Activated CD8-positive, alpha-beta memory T cell treated with anti-CD3 and anti-CD28 coated beads for 24 hours (primary cell): Measurements from ENCODE around the gene SMIM32.

Experiments
- DNase-seq: peaks from one replicate; pipeline ENCODE4 v3.0.0-alpha.2; 2020

SMIM32 gene

DNA sequence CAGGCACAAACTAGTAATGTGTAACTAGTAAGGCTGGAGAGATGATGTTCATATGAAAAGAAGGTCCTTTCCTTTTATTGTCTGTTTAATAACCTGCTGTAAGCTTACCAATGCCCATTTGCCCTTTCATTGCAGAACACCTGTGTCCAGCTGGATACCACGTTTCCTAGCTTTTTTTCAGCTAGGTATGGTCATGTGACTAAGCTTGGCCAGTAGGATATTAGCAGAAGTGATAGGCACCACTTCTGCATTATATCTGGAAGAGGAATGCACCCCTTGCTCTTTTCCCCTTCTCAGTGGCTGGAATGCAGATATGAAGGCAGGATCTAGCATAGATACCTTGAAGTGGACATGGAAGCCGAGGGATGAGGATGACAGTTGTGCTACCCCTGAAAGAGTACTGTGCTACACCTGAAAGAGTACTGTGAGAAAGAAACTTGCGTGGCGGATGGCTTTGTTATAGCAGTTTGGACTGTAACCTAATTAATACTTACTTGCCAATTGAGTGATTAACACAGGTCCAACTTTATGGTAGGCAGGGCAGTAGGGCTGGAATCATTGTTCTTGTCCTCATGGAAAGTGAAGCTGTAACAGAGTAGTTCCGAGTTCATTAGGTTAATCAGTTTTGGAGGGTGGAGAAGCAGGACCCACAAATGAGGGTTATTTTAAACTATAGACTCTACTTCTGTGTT is 6.8 kb downstream of the SMIM32 start:
- DNase-seq, result no peak

DNA sequence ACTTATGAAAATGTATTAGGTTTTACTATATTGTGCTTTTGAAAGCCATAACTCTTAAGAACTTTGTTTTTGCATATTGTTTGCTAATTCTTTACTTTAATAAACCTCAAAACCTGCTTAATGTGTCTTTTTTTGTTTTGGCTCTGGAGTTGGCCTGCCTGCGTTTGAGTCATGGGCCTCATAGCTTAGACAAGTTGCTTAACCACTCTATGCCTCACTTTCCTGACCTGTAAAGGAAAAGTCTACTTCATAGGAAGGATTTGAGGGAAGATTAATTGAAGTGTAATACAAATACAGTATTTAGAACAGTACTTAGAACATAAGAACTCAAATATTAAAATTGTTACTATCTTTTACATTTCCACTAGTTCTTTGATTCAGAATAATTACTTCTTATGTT is 10.3 kb downstream of the SMIM32 start:
- DNase-seq, result no peak

DNA sequence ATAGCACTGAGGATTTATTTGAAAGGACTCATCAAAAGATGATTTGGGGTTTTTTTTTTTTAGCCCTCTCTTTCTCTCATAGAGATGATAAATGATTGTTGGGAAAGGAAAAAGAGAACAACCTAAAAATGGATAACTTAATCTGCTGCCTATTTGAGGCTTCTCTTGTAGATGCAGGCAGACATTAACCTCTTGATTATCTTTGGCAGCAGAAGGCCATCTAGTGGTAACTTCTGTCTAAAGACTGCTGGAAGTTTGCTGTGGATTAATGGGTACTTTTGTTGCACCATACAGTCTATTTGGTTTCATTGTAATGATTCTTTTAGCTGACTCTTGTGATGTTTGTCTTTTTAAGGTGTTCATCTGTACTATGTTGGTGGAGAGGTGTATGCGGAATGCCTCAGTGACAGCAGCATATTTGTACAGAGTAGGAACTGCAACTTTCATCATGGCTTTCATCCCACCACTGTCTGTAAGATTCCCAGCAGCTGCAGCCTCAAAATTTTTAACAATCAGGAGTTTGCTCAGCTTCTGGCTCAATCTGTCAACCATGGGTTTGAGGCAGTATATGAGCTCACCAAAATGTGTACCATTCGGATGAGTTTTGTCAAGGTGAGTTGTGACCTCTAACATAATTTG is 18.8 kb downstream of the SMIM32 start:
- no peak for DNase-seq

DNA sequence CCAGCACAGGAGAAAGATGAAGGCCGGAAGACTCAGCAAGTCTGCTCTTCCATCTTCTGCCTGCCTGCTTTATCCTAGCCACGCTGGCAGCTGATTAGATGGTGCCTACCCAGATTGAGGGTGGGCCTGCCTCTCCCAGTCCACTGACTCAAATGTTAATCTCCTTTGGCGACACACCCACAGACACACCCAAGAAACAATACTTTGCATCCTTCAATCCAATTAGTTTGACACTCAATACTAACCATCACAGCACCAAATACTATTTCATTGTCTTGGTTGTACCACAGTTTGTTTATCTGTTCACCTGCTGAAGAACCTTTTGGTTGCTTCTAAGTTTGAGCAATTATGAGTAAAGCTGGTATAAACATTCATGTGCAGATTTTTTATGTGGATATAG is 23.7 kb downstream of the SMIM32 start:
- no peak for DNase-seq

DNA sequence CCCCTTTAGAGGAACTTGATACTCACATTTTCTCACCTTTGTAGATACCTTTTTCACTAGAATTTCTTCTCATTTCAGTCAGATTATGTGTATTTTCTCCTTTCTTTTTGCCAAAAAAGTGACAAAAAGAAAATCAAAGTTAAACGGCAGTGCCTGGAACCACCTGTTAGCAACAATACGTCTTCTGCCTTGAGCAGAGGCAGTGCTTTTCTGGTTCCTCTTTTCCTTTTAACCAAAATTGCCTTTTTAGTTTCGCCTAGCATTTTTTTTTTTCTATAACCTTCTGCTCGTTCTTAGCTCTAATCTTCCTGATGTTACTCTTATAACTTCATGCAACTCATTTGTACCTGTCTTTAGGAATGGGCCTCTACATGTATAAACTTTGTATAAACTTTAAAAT is 26.1 kb downstream of the SMIM32 start:
- DNase-seq, result no peak

DNA sequence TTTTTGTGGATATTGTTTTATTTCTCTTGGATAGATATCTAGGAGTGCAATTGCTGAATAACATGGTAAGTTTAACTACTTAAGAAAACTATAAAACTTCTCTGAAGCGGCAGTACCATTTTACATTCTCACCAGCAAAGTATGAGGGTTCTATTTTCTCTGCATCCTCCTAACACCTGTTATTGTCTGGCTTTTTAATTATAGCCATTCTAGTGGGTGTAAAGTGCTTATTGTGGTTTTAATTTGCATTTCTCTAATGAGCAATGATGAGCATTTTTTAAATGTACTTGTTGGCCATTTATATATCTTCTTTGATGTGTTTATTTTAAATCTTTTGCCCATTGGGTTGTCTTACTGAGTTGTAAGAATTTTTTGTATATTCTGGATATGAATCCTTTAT is 28.7 kb downstream of the SMIM32 start:
- no peak for DNase-seq

DNA sequence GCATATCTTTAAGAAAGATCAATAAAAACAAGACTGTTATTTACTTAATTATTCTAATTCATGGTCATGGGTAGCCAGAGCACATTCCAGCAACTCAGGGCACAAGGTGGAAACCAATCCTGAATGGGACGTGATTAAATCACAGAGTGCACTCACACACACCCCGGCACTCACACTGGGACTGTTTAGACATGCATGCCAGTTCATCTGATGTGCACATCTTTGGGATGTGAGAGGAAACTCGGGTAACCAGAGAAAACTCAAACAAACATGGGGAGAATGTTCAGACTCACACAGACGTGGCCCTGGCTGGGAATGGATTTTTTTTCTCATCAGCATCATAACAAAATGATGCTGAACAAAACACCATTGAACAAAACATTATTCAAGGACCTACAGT is 31.0 kb downstream of the SMIM32 start:
- DNase-seq, result no peak

DNA sequence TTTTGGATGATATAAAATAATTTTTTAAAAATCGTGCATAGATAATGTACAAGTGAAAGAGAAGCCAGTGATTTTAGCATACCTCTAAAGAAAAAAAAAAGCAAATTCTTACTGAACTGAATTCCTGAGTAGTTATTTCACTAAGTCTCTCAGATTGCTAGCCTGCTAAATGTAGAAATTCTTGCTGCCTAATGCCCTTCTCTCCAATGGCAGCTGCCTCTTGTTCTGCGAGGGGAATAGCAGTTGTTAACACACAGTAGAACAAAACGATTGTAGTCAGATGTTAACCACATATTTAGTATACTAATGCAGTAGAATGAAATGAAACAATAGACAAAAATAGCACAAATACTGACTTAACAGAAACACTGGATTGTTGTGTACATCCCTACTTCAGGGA is 33.5 kb downstream of the SMIM32 start:
- no peak for DNase-seq

DNA sequence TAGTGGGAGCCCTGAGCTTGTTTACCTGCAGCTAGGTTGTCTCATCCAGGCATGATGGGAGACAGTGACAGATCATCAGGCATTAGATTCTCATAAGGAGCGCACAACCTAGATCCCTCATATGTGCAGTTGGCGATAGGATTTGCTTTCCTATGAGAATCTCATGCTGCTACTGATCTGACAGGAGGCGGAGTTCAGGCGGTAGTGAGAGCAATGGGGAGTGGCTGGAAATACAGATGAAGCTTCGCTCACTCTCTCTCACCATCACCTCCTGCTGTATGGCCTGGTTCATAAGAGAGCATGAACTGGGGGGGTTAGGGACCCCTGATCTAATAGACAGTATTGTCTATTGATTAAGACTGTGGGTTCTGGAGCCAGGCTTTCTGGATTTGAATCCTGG is 35.4 kb downstream of the SMIM32 start:
- no peak for DNase-seq

DNA sequence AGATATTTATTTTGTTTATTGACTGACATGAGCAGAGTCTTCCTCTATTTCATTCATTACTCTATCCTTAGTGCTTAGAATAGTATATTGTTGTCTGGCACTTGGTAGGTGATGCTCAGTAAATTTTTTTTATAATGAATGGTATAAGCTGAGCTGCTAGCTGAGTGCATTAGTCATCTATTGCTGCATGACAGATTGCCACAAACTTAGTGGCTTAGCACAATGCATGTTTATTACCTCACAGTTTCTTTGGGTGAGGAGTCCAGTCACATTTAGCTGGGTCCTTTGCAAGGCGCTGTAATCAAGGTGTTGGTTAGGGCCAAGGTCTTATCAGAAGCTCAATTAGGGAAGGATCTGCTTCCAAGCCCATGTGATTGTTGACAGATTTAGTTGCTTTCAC is 37.2 kb downstream of the SMIM32 start:
- DNase-seq, result no peak

DNA sequence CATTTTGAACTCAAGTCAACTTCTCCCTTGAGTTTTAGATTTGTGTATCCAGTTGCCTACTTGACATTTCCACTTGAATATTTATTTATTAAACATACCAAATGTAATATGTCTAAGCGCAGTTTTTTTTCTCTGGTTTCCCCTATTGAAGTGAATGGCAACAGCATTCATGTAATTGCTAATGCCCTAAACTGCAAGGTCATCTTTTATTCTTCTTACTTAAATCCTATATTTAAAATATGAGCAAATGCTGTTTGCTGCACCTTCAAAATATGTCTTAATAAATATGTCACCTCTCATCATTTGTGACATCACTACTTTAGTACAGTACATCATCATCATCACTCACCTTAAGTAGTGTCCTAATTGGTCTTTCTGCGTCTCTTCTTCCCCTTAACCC is 37.9 kb downstream of the SMIM32 start:
- DNase-seq, result no peak

DNA sequence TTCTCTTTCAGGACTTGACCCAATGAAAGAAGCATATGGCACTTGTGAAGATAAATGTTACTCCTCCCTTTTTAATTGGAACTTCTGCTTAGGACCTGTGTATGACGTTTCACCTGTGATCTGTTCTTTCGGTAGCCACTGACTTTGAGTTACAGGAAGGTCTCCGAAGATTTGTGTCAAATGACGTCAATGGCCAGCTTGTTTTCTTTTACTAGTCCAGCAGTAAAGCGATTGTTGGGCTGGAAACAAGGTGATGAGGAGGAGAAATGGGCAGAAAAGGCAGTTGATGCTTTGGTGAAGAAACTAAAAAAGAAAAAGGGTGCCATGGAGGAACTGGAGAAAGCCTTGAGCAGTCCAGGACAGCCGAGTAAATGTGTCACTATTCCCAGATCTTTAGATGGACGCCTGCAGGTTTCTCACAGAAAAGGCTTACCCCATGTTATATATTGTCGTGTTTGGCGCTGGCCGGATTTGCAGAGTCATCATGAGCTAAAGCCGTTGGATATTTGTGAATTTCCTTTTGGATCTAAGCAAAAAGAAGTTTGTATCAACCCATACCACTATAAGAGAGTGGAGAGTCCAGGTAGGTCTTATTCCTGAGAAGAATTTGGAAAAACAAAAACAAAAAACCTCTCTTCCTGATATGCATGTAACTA is 39.3 kb downstream of the SMIM32 start:
- DNase-seq, result no peak

DNA sequence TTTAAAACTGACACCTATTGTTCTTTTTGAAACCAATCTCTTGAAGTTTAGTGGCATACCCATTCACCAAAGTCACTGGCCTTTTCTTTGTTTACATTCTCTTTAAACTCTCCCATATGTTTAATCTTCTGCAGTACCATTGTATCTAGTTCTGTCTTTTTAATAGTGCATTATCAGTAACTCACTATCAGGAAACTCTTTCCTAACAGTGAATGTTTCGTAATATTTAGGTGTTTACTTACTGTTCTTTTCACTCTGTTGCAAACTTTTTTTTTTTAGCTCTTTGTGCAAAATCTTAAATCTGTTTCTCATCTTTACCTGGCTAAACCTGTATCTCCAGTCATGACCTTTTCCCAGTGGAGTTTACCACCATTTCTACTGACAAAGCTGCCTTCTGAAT is 43.1 kb downstream of the SMIM32 start:
- no peak for DNase-seq

DNA sequence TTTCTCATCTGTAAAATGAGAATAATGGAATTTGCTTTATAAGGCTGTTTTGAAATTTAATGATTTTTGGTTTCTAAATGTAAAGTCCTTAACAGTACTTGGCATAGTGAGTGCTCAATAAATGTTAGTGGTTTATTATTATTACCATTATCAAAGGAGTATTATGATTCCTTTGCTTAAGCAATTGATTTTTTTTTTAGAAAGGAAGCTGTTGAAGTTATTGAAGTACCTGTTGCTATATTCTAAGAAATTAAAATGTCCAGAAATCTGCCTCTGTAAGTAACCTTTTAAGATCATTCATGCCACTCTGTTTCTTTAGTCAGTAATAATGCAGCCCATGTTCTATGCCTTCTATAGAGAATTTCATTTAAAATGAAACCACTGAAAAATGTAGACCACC is 45.3 kb downstream of the SMIM32 start:
- DNase-seq, result no peak

DNA sequence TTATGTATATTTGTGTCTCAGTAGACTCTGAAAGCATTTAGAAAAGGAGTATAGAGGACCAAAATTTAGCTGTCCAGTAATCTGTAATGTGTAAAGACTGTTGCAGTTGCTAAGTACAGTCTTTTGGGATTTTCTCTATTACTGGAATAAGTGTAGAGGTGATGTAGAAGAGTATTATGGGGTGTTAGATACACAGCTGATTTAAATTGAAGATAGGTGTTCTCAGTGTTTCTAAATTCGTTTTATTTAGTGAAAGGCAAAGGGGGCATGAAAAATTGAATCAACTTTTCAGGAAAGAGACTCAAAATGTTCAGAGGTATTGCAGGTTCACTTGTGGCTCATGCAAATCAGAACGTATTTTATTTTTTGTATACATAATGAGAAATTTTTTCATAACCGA is 46.8 kb downstream of the SMIM32 start:
- no peak for DNase-seq

DNA sequence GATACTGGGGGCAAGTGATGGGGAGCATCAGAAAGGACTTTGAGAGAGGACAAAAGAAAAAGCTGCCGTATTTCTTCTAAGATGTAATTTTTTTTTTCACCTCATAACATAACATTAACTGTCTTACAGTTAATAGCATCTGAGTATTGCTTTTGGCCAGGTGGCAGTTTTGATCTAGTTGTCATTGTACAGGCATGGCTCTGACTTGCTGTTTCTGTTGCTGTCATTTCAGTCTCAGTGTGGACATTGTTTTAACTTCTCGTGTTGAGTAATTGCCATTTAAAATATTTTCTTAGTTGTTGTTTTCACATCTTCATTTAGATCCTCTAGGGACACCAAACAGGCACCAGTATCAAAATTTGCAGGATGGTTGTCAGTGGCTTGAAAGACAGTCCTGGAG is 47.9 kb downstream of the SMIM32 start:
- no peak for DNase-seq

DNA sequence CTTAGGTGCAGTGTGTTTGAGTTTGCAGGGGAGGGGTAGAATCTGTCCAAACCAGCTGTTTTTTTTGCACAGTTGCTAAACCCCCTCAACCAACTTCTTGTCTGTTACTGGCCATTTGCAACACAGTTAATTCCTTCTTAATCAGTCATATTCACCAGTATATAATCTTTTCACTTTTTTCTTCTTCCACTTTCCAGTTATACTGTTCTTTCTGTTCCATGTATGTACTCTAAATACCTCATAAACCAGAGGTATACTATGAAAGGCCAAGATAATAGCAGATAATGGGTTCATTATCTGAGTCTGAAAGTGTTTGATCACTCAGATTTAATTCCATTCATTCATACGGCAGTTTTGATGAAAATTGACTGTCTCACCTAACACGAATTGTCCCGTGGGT is 49.2 kb downstream of the SMIM32 start:
- DNase-seq, result no peak

DNA sequence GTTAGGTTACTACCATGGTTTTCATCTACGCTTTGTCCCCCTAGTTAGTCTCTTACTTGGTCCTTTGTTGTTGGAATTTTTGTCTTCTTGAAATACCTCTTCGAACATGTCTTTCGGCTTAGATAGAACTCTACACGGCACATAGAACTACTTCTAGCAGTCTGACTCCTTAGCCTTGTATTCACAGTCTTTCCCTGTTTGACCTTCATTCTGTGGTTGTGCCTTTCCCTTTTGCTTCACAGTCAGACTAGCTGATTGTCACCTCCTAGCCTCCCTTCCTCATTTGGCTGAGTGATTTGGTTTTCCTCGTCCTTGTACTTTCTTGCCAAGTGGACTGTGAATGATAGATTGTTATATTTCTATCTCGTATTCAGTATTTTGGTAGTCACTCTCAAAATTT is 49.6 kb downstream of the SMIM32 start:
- no peak for DNase-seq

DNA sequence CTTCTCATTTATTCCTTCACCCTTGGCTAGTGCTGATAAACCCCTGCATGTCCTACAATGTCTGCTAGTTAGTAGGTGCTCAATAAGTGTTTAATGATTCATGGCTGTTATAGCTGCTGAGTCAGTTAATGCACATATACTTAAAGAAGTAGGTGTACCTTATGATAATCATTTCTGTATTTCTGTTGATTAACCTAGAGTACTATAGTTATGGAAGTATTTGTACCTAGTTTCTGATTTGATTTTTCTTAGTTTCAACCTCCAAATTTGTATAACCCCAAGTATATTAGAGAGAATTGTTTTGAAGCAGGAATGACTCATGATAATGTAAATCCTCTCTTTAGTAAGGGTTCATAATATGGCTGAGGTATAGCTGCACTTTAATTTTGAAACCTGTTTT is 51.4 kb downstream of the SMIM32 start:
- DNase-seq, result no peak
